Measurements from ENCODE around the gene DCDC1. TPM values are rescaled to one million over a fixed set of nuclear protein-coding genes. Genes with fewer than 3 reads are reported as not detected.

The DCDC1 gene
- total and polyA plus RNA-seq, 9 of the 15 experiments (the other 6 are each of a cell fraction or from before 2014, with no cell fraction given) = 0.05 to 0.18 (median 0.08) TPM; not detected in 3

DNA sequence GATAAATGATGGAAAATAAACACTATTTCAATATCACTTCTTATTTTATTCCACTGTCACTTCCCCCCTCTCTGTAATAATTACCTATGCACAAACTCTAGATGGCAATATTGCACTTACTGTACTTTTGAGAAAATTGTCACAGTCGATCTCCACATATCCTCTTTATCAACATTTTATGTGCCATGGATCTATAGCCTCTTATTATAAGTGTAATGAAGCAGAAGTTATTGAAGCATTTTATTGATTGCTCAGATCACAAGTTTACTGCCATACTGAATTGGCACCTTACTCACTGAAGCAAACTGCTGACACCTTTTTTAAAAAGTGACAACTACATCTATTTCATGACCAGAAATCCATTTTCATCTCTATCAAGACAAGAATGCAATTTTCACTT is 133.4 kb downstream of the DCDC1 start:
- H3K79me2 ChIP-seq (ENCODE audit: control insufficient read depth, insufficient read depth, low read length) = no peaks in the 10 kb centered on the region
- H3K27me3 ChIP-seq (ENCODE audit: control insufficient read depth in 2 of 2, insufficient read depth in 2 of 2, low read length in 2 of 2) = no peaks in the 10 kb centered on the region
- FAIRE-seq (no peak), ATAC-seq (no peak), DNase-seq (ENCODE audit: extremely low read depth in 1 of 4, low spot score in 3 of 4) (no peak)
- in situ Hi-C loops (cut with MboI) (loop anchor here (25.0 kb wide), 1 partner anchor 926 kb away; no protein-coding TSS in a partner anchor), intact Hi-C loops (cut with micrococcal nuclease) (loop anchor here (10.0 kb wide), 1 partner anchor 1059 kb away; no protein-coding TSS in a partner anchor)
- BruUV-seq (replicated peaks) = no TSS peak
- H2AFZ ChIP-seq (ENCODE audit: low read depth, low read length) = no peak overlapping the region
- H3K9me3 ChIP-seq (replicated peaks; ENCODE audit: control insufficient read depth, insufficient read depth, low read depth, low read length) = no peaks in the 10 kb centered on the region
- H4K20me1 ChIP-seq (replicated peaks; ENCODE audit: control insufficient read depth, insufficient read depth, low read length) = no peaks in the 10 kb centered on the region
- H3K4me2 ChIP-seq (ENCODE audit: insufficient read depth, low read length) = no peak overlapping the region
- WGBS (ENCODE audit: insufficient coverage, low coverage, missing lambda C conversion rate) = 0% methylated on average over 1 of the region's 1 CpG
- no peaks in the 10 kb centered on the region for H3K4me1 ChIP-seq (replicated peaks in 1 of 2; ENCODE audit: control insufficient read depth in 2 of 2, insufficient read depth in 2 of 2, low read length in 2 of 2)
- no peaks in the 10 kb centered on the region for H3K9me1 ChIP-seq (ENCODE audit: control insufficient read depth, insufficient read depth, low read length)
- no peak overlapping the region for H3K9ac ChIP-seq (ENCODE audit: insufficient read depth in 1 of 2, low read depth in 2 of 2, low read length in 2 of 2)
- no peak overlapping the region for H3K27ac ChIP-seq (ENCODE audit: extremely low read depth, low read depth, low read length)
- H3K4me3 ChIP-seq = no peak overlapping the region
- H3K36me3 ChIP-seq (ENCODE audit: control insufficient read depth, insufficient read depth, low read length) = no peaks in the 10 kb centered on the region
- ChIA-PET CTCF (ENCODE audit: low intra/inter-chr PET ratio) (interaction anchor here (0.6 kb wide), 2 partner anchors 716 to 942 kb away, joined by 3 read pairs; no protein-coding TSS in a partner anchor), POLR2A (no interaction called here)
- TF ChIP-seq, protein P1, sequence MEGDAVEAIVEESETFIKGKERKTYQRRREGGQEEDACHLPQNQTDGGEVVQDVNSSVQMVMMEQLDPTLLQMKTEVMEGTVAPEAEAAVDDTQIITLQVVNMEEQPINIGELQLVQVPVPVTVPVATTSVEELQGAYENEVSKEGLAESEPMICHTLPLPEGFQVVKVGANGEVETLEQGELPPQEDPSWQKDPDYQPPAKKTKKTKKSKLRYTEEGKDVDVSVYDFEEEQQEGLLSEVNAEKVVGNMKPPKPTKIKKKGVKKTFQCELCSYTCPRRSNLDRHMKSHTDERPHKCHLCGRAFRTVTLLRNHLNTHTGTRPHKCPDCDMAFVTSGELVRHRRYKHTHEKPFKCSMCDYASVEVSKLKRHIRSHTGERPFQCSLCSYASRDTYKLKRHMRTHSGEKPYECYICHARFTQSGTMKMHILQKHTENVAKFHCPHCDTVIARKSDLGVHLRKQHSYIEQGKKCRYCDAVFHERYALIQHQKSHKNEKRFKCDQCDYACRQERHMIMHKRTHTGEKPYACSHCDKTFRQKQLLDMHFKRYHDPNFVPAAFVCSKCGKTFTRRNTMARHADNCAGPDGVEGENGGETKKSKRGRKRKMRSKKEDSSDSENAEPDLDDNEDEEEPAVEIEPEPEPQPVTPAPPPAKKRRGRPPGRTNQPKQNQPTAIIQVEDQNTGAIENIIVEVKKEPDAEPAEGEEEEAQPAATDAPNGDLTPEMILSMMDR (IDR thresholded peaks at IDR 0.05 in 2 of 3, conservative IDR thresholded peaks at IDR 0.05 in 1 of 3; ENCODE audit: insufficient read depth in 2 of 3, low read depth in 1 of 3, low read length in 3 of 3) = peak in 2 of 3 experiments; percentile 21 to 48; a peak in 2 of 6 replicates
- TF ChIP-seq RAD21 (CRISPR knock-in tag; conservative IDR thresholded peaks at IDR 0.05 in 1 of 2, IDR thresholded peaks at IDR 0.05 in 1 of 2) (peak; percentile 29 to 60; a peak in 3 of 4 replicates), SNIP1 (IDR thresholded peaks at IDR 0.05; ENCODE audit: low read depth) (no peak)

All from K562 (cell line).